A549 (cell line): Measurements from ENCODE around the gene COL13A1. TPM values are rescaled to one million over a fixed set of nuclear protein-coding genes. Genes with fewer than 3 reads are reported as not detected.
A peak's percentile ranks its signal among the peaks of the same experiment; 100 is the strongest.

Source experiments
- ATAC-seq, 2 experiments: fragments of 200-7000 bp in 1 of 2; fragments of >200 bp in 1 of 2; cut with Nextera tagmentation in 1 of 2; cut with Tn5 transposase in 1 of 2; 3 replicates each; pipeline versions ENCODE4 v1.8.0 to v1.9.1; 2018 to 2020; ENCODE audit warnings: mild to moderate bottlenecking in 1 of 2, moderate library complexity in 1 of 2
- CTCF ChIA-PET: fragments of 300-600 bp; sonication (Branson Sonifier 250); formaldehyde crosslinking; extraction: SDS; loops from one replicate; lab custom pipeline; 2021; ENCODE audit warnings: antibody characterized with exemption, inconsistent platforms; lab: Yijun Ruan, JAX
- POLR2A ChIA-PET: fragments of 350-600 bp; formaldehyde crosslinking; extraction: SDS; loops from one replicate; lab custom pipeline; 2021; ENCODE audit warnings: antibody characterized with exemption, inconsistent platforms; lab: Yijun Ruan, JAX
- DNase-seq, 2 experiments: peaks; one replicate each; pipeline versions ENCODE4 v3.0.0 to v3.0.0-alpha.2; 2011 to 2016; ENCODE audit warnings: low read depth in 1 of 2, low spot score in 1 of 2
- FAIRE-seq: peaks from 2 replicates; lab custom pipeline; 2011; peaks lifted over from hg19 to GRCh38; lab: Jason Lieb, UNC
- H3K27ac ChIP-seq, 2 experiments: fragments of >200 bp; sonication (Bioruptor Twin); formaldehyde crosslinking; 3 replicates each; pipeline ENCODE4 v1.5.1; 2016 to 2017
- H3K4me1 ChIP-seq: fragments of >200 bp; sonication (Bioruptor Twin); formaldehyde crosslinking; 3 replicates; pipeline ENCODE4 v1.6.1; 2016
- H3K4me2 ChIP-seq: fragments of >200 bp; sonication (Bioruptor Twin); formaldehyde crosslinking; 3 replicates; pipeline ENCODE4 v1.6.1; 2016
- H3K4me3 ChIP-seq: fragments of >200 bp; sonication (Bioruptor Twin); formaldehyde crosslinking; 3 replicates; pipeline ENCODE4 v1.5.1; 2016
- H3K9me3 ChIP-seq: fragments of >200 bp; sonication (Bioruptor Twin); formaldehyde crosslinking; 3 replicates; pipeline ENCODE4 v1.6.1; 2016
- BHLHE40 ChIP-seq: IDR thresholded peaks from 2 replicates; pipeline ENCODE4 v1.6.1; 2012; ENCODE audit warnings: low read depth, low read length, inconsistent platforms
- CBX2 ChIP-seq: fragments of 200-600 bp; sonication (generic); IDR thresholded peaks from 2 replicates; pipeline ENCODE4 v1.6.1; 2016; ENCODE audit warnings: low read depth, mild to moderate bottlenecking, borderline replicate concordance
- CEBPB ChIP-seq, 2 experiments: fragments of >200 bp in 1 of 2; sonication (Bioruptor Twin) in 1 of 2; formaldehyde crosslinking in 1 of 2; IDR thresholded peaks; 2 replicates each; pipeline ENCODE4 v1.6.1; 2012 to 2016
- CHD2 ChIP-seq: fragments of 150-350 bp; IDR thresholded peaks from 2 replicates; pipeline ENCODE4 v1.6.1; 2014; ENCODE audit warnings: low read length; ENCODE audit not compliant: partially characterized antibody
- CTCF ChIP-seq: fragments of >200 bp; sonication (Bioruptor Twin); formaldehyde crosslinking; IDR thresholded peaks from 3 replicates; pipeline ENCODE4 v1.5.1; 2016
- EHF ChIP-seq: fragments of 250-450 bp; sonication (Bioruptor Pico); IDR thresholded peaks from 2 replicates; pipeline ENCODE4 v1.5.0; 2020; ENCODE audit warnings: mild to moderate bottlenecking
- ELK1 ChIP-seq: fragments of 150-350 bp; IDR thresholded peaks from 2 replicates; pipeline ENCODE4 v1.6.1; 2014; ENCODE audit warnings: low read depth, mild to moderate bottlenecking, low read length
- FOSL2 ChIP-seq, 2 experiments: fragments of 450-650 bp in 1 of 2; fragments of >200 bp in 1 of 2; sonication (Bioruptor Twin) in 1 of 2; formaldehyde crosslinking; IDR thresholded peaks; 2 replicates each; pipeline versions ENCODE4 v1.5.0 to v1.6.1; 2016 to 2020; ENCODE audit warnings: mild to moderate bottlenecking in 1 of 2, moderate library complexity in 1 of 2
- GATA3 ChIP-seq: IDR thresholded peaks from 2 replicates; pipeline ENCODE4 v1.6.1; 2012; ENCODE audit warnings: borderline replicate concordance
- HDAC2 ChIP-seq: fragments of 200-600 bp; sonication (generic); IDR thresholded peaks from 2 replicates; pipeline ENCODE4 v1.6.1; 2016
- HOXA7 ChIP-seq: fragments of 250-450 bp; sonication (Bioruptor Pico); IDR thresholded peaks from 2 replicates; pipeline ENCODE4 v1.5.0; 2020; ENCODE audit warnings: mild to moderate bottlenecking, moderate library complexity
- HOXB13 ChIP-seq: fragments of 250-450 bp; sonication (Bioruptor Pico); IDR thresholded peaks from 2 replicates; pipeline ENCODE4 v1.5.0; 2020; ENCODE audit warnings: low read depth, mild to moderate bottlenecking, moderate library complexity
- HOXB5 ChIP-seq: fragments of 250-450 bp; sonication (Bioruptor Pico); IDR thresholded peaks from 2 replicates; pipeline ENCODE4 v1.5.0; 2020; ENCODE audit warnings: mild to moderate bottlenecking, moderate library complexity
- JUN ChIP-seq, 2 experiments: fragments of >200 bp; sonication (Bioruptor Twin); formaldehyde crosslinking; IDR thresholded peaks; 2 replicates in 1 of 2; 3 replicates in 1 of 2; pipeline ENCODE4 v1.6.1; 2016 to 2017
- KDM1A ChIP-seq: fragments of 200-600 bp; sonication (generic); IDR thresholded peaks from 2 replicates; pipeline ENCODE4 v1.6.1; 2016; ENCODE audit warnings: low read depth, mild to moderate bottlenecking
- KDM5A ChIP-seq: fragments of 200-600 bp; sonication (generic); IDR thresholded peaks from 2 replicates; pipeline ENCODE4 v1.6.1; 2016; ENCODE audit warnings: antibody characterized with exemption, mild to moderate bottlenecking
- MAX ChIP-seq: IDR thresholded peaks from 2 replicates; pipeline ENCODE4 v1.6.1; 2012
- MAZ ChIP-seq: fragments of 150-350 bp; IDR thresholded peaks from 2 replicates; pipeline ENCODE4 v1.6.1; 2014; ENCODE audit warnings: antibody characterized with exemption, low read depth, low read length, borderline replicate concordance
- MYC ChIP-seq: IDR thresholded peaks from 2 replicates; pipeline ENCODE4 v1.6.1; 2012; ENCODE audit warnings: mild to moderate bottlenecking, inconsistent platforms, low read length, improper control_type of control experiment, borderline replicate concordance
- NR3C1 ChIP-seq: fragments of >200 bp; sonication (Bioruptor Twin); formaldehyde crosslinking; IDR thresholded peaks from 3 replicates; pipeline ENCODE4 v1.6.1; 2017
- POLR2AphosphoS2 ChIP-seq: conservative IDR thresholded peaks from 2 replicates; pipeline ENCODE4 v1.6.1; 2012; ENCODE audit warnings: low read length, improper control_type of control experiment, inconsistent platforms
- RARB ChIP-seq: fragments of 250-450 bp; sonication (Bioruptor Pico); IDR thresholded peaks from 2 replicates; pipeline ENCODE4 v1.8.0; 2021; ENCODE audit warnings: mild to moderate bottlenecking, moderate library complexity
- RCOR1 ChIP-seq: fragments of 150-350 bp; IDR thresholded peaks from 2 replicates; pipeline ENCODE4 v1.6.1; 2014; ENCODE audit warnings: antibody characterized with exemption, low read length, low read depth
- RFX5 ChIP-seq: fragments of 450-650 bp; IDR thresholded peaks from 2 replicates; pipeline ENCODE4 v1.7.1; 2014; ENCODE audit warnings: antibody characterized with exemption, mild to moderate bottlenecking, moderate library complexity
- SMC3 ChIP-seq: fragments of >200 bp; sonication (Bioruptor Twin); formaldehyde crosslinking; IDR thresholded peaks from 3 replicates; pipeline ENCODE4 v1.6.1; 2018; ENCODE audit warnings: inconsistent platforms
- SREBF2 ChIP-seq: fragments of 450-650 bp; IDR thresholded peaks from 2 replicates; pipeline ENCODE4 v1.6.1; 2014; ENCODE audit warnings: mild to moderate bottlenecking, moderate library complexity
- TP53 ChIP-seq: fragments of 250-450 bp; sonication (Bioruptor Pico); IDR thresholded peaks from 2 replicates; pipeline ENCODE4 v1.5.0; 2021; ENCODE audit warnings: mild to moderate bottlenecking, moderate library complexity
- ZFP36 ChIP-seq: fragments of 450-650 bp; IDR thresholded peaks from 2 replicates; pipeline ENCODE4 v1.6.1; 2014; ENCODE audit warnings: borderline replicate concordance; ENCODE audit not compliant: partially characterized antibody
- ZNF302 ChIP-seq: fragments of 250-450 bp; sonication (Bioruptor Pico); IDR thresholded peaks from 2 replicates; pipeline ENCODE4 v1.9.0; 2021; ENCODE audit warnings: inconsistent platforms, mild to moderate bottlenecking, moderate library complexity
- ZSCAN20 ChIP-seq: fragments of 250-450 bp; sonication (Bioruptor Pico); IDR thresholded peaks from 2 replicates; pipeline ENCODE4 v1.8.0; 2022; ENCODE audit warnings: mild to moderate bottlenecking, moderate library complexity
- WGBS: methylation state at CpG from one replicate; pipeline ENCODE4 v1.1.6; 2017; ENCODE audit errors: missing lambda C conversion rate; 5-methylcytosine and 5-hydroxymethylcytosine counted together
- polyA plus RNA-seq, 4 experiments: library from polyadenylated mRNA; depleted of rRNA in 3 of 4; stranded (reverse); fragments of >200 nt; fragmentation: RNase III in 1 of 4; extraction: RNeasy Plus Mini Kit Qiagen cat#74134 plus additional on column Dnase treatment in 1 of 4; gene quantifications; 2 replicates in 3 of 4; 3 replicates in 1 of 4; pipeline ENCODE4 v1.2.3, GENCODE V29; 2011 to 2017
- TF ChIP-seq, protein P1 (sequence below): fragments of 200-600 bp; sonication (generic); IDR thresholded peaks from 2 replicates; pipeline ENCODE4 v1.6.1; 2016; ENCODE audit warnings: antibody characterized with exemption, mild to moderate bottlenecking, moderate library complexity

The COL13A1 gene
- polyA plus RNA-seq, 2 of the 4 experiments (the other 2 are of a cell fraction), result 0.08 to 0.27 TPM

- TF ChIP-seq KDM1A (no peak), RFX5 (no peak), EHF (CRISPR knock-in tag) (no peak), ZSCAN20 (no peak)
These were observed 143.1 kb downstream of the COL13A1 start (continued) for GRCh38 chr10:69944761-69945160.

- no peak overlapping the region for H3K27ac ChIP-seq
- FAIRE-seq (no peak), ATAC-seq (0 out of 6 replicates have a peak, but pooled peaks of 1 of the 2 experiments have one; percentile 36), DNase-seq (no peak)
- WGBS, result 57% methylated on average over 4 of the region's 4 CpGs
- ChIA-PET CTCF (interaction anchor here (1.2 to 2.8 kb wide), 2 partner anchors 10 to 233 kb away, joined by 3 to 15 read pairs; no protein-coding TSS in a partner anchor), POLR2A (no interaction called here)
- no peak overlapping the region for H3K4me2 ChIP-seq
- no peak for TF ChIP-seq MAX
- TF ChIP-seq KDM5A, result no peak
- TF ChIP-seq GATA3, result no peak
- TF ChIP-seq MYC, result no peak
- no peak for TF ChIP-seq NR3C1
- TF ChIP-seq BHLHE40, result no peak
- no peak for TF ChIP-seq MAZ
- no peak for TF ChIP-seq HOXA7 (CRISPR knock-in tag)
- no peak for TF ChIP-seq POLR2AphosphoS2
- TF ChIP-seq HOXB13 (CRISPR knock-in tag), result no peak
- TF ChIP-seq RCOR1, result no peak
- TF ChIP-seq CBX2, result no peak
- no peak for TF ChIP-seq ZFP36
- TF ChIP-seq HOXB5 (CRISPR knock-in tag), result no peak
- TF ChIP-seq HDAC2, result no peak
- TF ChIP-seq SREBF2, result no peak
- no peak overlapping the region for H3K4me3 ChIP-seq
- H3K4me1 ChIP-seq, result no peaks in the 10 kb centered on the region
- no peaks in the 10 kb centered on the region for H3K9me3 ChIP-seq
These were observed 146.6 kb downstream of the COL13A1 start for GRCh38 chr10:69948261-69948660.

GRCh38 chr10:69949770-69950169, 148.1 kb downstream of the COL13A1 start:
- Histone ChIP-seq H3K27ac (no peak overlapping the region), H3K4me3 (no peak overlapping the region), H3K4me2 (no peak overlapping the region), H3K4me1 (no peaks in the 10 kb centered on the region), H3K9me3 (no peaks in the 10 kb centered on the region)
- WGBS, result 57% methylated on average over 8 of the region's 8 CpGs
- CTCF ChIA-PET, result interaction anchor here (0.6 to 2.8 kb wide), 4 partner anchors 9 to 78 kb away, joined by 3 to 16 read pairs (median 9); no protein-coding TSS in a partner anchor
- no peak for FAIRE-seq
- no peak for DNase-seq
- POLR2A ChIA-PET, result no interaction called here
- no peak for ATAC-seq
- no peak for TF ChIP-seq HOXB5 (CRISPR knock-in tag)
- TF ChIP-seq CEBPB (IDR thresholded peaks at IDR 0.05), result no peak
- no peak for TF ChIP-seq RARB (CRISPR knock-in tag)
- no peak for TF ChIP-seq JUN (IDR thresholded peaks at IDR 0.05)
- no peak for TF ChIP-seq TP53
- no peak for TF ChIP-seq CBX2
- TF ChIP-seq CTCF, result no peak
- TF ChIP-seq MAX, result no peak
- no peak for TF ChIP-seq SREBF2
- no peak for TF ChIP-seq RCOR1
- no peak for TF ChIP-seq GATA3
- TF ChIP-seq CHD2, result no peak
- TF ChIP-seq SMC3, result no peak
- no peak for TF ChIP-seq FOSL2 (IDR thresholded peaks at IDR 0.05)
- no peak for TF ChIP-seq FOSL2 (CRISPR knock-in tag; IDR thresholded peaks at IDR 0.05)
- no peak for TF ChIP-seq ELK1
- TF ChIP-seq ZNF302 (CRISPR knock-in tag), result no peak
- TF ChIP-seq, protein P1, sequence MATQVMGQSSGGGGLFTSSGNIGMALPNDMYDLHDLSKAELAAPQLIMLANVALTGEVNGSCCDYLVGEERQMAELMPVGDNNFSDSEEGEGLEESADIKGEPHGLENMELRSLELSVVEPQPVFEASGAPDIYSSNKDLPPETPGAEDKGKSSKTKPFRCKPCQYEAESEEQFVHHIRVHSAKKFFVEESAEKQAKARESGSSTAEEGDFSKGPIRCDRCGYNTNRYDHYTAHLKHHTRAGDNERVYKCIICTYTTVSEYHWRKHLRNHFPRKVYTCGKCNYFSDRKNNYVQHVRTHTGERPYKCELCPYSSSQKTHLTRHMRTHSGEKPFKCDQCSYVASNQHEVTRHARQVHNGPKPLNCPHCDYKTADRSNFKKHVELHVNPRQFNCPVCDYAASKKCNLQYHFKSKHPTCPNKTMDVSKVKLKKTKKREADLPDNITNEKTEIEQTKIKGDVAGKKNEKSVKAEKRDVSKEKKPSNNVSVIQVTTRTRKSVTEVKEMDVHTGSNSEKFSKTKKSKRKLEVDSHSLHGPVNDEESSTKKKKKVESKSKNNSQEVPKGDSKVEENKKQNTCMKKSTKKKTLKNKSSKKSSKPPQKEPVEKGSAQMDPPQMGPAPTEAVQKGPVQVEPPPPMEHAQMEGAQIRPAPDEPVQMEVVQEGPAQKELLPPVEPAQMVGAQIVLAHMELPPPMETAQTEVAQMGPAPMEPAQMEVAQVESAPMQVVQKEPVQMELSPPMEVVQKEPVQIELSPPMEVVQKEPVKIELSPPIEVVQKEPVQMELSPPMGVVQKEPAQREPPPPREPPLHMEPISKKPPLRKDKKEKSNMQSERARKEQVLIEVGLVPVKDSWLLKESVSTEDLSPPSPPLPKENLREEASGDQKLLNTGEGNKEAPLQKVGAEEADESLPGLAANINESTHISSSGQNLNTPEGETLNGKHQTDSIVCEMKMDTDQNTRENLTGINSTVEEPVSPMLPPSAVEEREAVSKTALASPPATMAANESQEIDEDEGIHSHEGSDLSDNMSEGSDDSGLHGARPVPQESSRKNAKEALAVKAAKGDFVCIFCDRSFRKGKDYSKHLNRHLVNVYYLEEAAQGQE, result no peak
